NT2/D1 (cell line): ENCODE data around the gene LRRC59.

Experiments
- DNase-seq: peaks from one replicate; pipeline ENCODE4 v3.0.0-alpha.2; 2011; ENCODE audit warnings: low read depth, low spot score
- H3K27me3 ChIP-seq: 2 replicates; pipeline ENCODE4 v1.6.0; 2011; ENCODE audit warnings: mild to moderate bottlenecking; ENCODE audit not compliant: insufficient read length, insufficient read depth
- H3K36me3 ChIP-seq: 2 replicates; pipeline ENCODE4 v1.6.1; 2011; ENCODE audit warnings: mild to moderate bottlenecking, low read length, mixed read lengths; ENCODE audit not compliant: insufficient read depth, insufficient read length
- H3K4me1 ChIP-seq: 2 replicates; pipeline ENCODE4 v1.5.1; 2011; ENCODE audit not compliant: insufficient read depth, insufficient read length
- H3K4me3 ChIP-seq: 2 replicates; pipeline ENCODE4 v1.5.1; 2011; ENCODE audit warnings: low read depth; ENCODE audit not compliant: insufficient read length
- H3K9ac ChIP-seq: 2 replicates; pipeline ENCODE4 v1.6.0; 2011; ENCODE audit warnings: low read depth; ENCODE audit not compliant: insufficient read length
- H3K9me3 ChIP-seq: 2 replicates; pipeline ENCODE4 v1.5.1; 2011; ENCODE audit warnings: mild to moderate bottlenecking, low read length; ENCODE audit not compliant: insufficient read depth
- SUZ12 ChIP-seq: IDR thresholded peaks from 2 replicates; pipeline ENCODE4 v1.6.1; 2011; ENCODE audit not compliant: insufficient read length, insufficient read depth; ENCODE audit errors: extremely low read depth
- YY1 ChIP-seq: IDR thresholded peaks from 2 replicates; pipeline ENCODE4 v1.6.1; 2011; ENCODE audit not compliant: insufficient read length, insufficient read depth
- ZNF274 ChIP-seq: IDR thresholded peaks from 2 replicates; pipeline ENCODE4 v1.6.1; 2011; ENCODE audit warnings: mild to moderate bottlenecking, low read depth, low read length

LRRC59 gene

DNA sequence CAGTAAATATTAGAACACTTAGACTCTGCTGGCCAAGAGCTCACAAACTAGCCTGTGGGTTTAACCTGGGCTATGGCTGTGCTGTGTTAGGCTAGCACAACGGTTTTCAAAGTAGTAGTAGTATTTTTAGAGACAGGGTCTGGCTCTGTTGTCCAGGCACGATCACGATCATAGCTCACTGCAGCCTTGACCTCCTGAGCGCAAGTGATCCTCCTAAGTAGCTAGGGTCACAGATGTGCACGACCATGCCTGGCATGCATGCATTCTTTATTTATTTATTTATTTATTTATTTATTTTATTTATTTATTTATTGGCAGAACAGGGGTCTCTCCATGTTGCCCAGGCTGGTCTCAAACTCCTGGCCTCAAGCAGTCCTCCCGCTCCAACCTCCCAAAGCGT, 34.7 kb downstream of the LRRC59 start:
- TF ChIP-seq ZNF274 (no peak), SUZ12 (no peak), YY1 (no peak)
- no peaks in the 10 kb centered on the region for H3K27me3 ChIP-seq
- no peak for DNase-seq
- no peaks in the 10 kb centered on the region for H3K9me3 ChIP-seq
- H3K36me3 ChIP-seq = peaks cover 69% of the 10 kb centered on the region
- no peak overlapping the region for H3K4me3 ChIP-seq
- no peak overlapping the region for H3K9ac ChIP-seq
- peaks cover 17% of the 10 kb centered on the region for H3K4me1 ChIP-seq

DNA sequence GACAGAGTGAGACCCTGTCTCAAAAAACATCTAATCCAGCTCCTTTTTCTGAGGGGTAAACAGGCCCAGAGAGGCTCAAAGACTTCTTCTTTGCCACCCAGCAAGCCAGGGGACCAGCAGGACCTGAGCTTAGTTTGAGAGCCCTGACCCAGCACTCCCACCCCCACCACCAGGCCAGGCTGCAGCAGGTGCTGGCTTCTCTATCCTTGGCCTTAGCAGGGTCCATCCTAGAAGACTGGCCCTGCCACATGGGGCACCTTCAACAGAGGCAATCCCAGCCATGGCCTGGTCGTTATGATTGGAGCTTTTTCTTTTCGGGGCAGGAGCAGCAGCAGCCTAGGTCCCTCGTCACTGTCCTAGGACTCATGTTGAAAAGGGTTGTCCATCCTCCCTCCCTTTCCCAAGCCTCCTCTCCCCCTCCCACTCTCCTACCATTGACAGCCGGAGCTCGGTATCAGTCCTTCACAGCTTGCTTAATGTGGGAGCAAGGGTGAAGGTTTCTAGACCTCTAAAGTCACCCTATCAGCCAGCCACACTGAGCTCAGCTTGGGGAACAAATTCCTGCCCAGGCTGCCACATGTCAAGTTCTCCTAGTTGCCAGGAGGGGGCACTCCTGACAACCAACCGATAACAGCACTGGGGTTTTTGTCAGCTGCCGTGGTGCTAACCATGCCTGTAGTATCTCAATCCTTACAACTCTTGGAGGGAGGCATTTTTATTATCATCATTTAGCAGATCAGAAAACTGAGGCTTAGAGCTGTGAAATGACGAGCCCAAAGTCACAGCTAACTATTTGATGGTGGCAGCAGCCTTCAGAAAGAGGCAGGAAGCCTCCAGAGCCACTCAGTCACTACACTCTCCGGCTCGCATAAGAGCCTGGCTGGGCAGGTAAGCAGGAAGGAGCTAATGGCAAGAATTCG, 35.5 kb downstream of the LRRC59 start:
- TF ChIP-seq YY1 (no peak), SUZ12 (no peak), ZNF274 (no peak)
- DNase-seq = peak; percentile 63
- H3K9ac ChIP-seq = no peak overlapping the region

DNA sequence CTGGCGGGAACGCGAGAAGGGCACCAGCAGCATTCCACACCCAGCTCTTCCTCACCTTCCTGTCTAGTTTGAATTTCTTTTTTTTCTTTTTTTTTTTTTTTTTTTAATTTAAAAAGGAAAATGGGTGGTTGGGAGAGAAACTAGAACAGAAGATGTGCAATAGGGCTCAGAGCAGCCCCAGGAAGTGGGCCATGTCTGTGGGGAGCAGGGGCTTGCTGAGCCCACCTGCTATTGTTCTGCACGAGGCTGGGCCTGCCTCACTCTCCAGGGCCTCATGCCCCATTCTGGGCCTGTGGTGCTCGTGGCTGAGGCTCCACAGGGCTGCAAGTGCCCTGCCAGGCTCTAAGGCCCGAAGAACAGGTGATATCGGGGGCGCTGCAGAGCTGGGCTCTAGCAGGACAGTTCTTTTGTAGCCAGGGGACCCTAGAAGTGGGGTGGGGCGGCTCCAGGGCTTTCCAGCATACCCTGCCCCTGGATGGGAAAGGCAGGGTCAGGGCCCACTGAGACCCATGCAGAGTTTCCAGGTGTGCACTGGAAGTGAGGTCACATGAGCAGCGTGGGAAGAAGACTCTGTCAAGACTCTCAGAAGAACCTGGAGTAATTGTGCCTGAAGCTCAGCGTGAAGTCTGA, 36.7 kb downstream of the LRRC59 start:
- TF ChIP-seq SUZ12 (no peak), YY1 (no peak), ZNF274 (no peak)
- Histone ChIP-seq H3K4me3 (no peak overlapping the region), H3K4me1 (peaks cover 17% of the 10 kb centered on the region), H3K9me3 (no peaks in the 10 kb centered on the region), H3K27me3 (no peaks in the 10 kb centered on the region), H3K36me3 (peaks cover 67% of the 10 kb centered on the region), H3K9ac (no peak overlapping the region)
- DNase-seq = no peak

More for the DNA sequence above, 35.5 kb downstream of the LRRC59 start:
- H3K9me3 ChIP-seq = no peaks in the 10 kb centered on the region
- H3K4me3 ChIP-seq = no peak overlapping the region
- no peaks in the 10 kb centered on the region for H3K27me3 ChIP-seq
- H3K36me3 ChIP-seq = peaks cover 67% of the 10 kb centered on the region
- peaks cover 17% of the 10 kb centered on the region for H3K4me1 ChIP-seq

DNA sequence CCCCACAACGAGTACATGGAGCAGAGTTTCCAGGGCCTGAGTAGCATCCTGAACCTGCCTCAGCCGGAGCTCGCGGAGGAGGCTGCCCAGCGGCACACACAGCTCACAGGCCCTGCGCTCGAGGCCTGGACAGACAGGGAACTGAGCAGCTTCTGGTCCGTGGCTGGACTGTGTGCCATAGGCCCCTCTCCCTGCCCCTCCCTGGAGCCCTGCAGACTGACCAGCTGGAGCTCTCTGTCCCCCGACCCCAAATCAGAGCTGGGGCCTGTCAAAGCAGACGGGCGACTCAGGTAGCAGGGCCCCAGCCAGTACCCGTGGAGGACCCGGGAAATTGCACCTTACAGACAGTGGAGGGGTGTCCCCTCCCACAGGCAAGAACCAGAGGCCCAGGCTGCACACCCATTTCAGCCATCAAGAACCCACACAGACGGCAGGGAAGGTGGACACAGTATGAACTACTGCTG, 37.3 kb downstream of the LRRC59 start:
- TF ChIP-seq YY1 = no peak
- no peak for TF ChIP-seq ZNF274
- Histone ChIP-seq H3K4me1 (peaks cover 14% of the 10 kb centered on the region), H3K27me3 (no peaks in the 10 kb centered on the region), H3K9me3 (no peaks in the 10 kb centered on the region), H3K36me3 (peaks cover 67% of the 10 kb centered on the region), H3K4me3 (no peak overlapping the region), H3K9ac (no peak overlapping the region)
- no peak for DNase-seq

DNA sequence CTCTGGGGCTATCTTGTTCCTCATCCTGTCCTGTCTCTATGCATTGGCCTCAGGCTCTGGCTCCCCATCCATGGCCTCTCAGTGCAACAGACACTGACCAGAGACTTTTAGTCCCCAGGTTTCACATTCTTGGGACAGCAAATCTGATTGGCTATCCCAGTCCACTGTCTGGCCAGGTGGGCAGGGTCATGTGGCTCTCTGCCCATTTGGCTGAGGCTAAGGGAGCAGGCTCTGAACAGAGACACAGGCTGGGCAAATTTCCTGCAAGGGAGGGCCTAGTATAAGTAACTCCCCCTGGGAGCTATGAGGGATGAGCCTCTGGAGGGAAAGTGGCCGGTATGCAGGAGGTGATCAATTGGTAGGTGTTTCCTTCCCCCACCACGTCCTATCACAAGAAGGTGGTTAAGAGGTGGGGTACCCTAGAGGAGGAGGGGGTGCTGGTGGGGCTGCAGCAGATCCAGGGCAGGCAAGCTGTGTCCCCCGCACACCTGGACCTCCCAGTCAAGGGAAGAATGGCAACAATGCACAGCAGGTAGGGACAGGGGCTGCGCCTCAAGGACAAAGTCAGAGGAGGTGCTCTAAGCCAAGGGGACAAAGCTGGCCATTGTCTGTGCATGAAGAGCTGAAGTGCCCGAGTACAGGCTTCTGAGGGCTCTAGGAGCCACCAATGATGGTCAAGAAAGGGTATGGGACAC, 38.2 kb downstream of the LRRC59 start:
- no peak overlapping the region for H3K9ac ChIP-seq
- DNase-seq = no peak
- H3K36me3 ChIP-seq = peaks cover 72% of the 10 kb centered on the region
- no peaks in the 10 kb centered on the region for H3K27me3 ChIP-seq
- H3K9me3 ChIP-seq = no peaks in the 10 kb centered on the region
- H3K4me1 ChIP-seq = peaks cover 8% of the 10 kb centered on the region
- no peak overlapping the region for H3K4me3 ChIP-seq
- TF ChIP-seq YY1 (no peak), SUZ12 (no peak), ZNF274 (no peak)

DNA sequence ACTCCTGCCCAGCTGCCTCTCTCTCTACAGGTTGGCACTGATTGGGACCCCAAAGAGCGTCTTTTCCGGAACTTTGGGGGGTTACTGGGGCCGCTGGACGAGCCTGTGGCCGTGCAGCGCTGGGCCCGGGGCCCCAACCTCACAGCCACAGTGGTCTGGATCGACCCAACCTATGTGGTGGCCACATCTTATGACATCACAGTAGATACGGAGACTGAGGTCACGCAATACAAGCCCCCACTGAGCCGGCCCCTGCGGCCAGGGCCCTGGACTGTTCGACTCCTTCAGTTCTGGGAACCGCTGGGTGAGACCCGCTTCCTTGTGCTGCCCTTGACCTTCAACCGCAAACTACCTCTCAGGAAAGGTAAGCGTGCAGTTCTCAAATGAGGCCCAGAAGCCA, 39.1 kb downstream of the LRRC59 start:
- DNase-seq = no peak
- H3K27me3 ChIP-seq = no peaks in the 10 kb centered on the region
- peaks cover under 1% of the 10 kb centered on the region for H3K4me1 ChIP-seq
- H3K9ac ChIP-seq = no peak overlapping the region
- H3K36me3 ChIP-seq = peaks cover 82% of the 10 kb centered on the region
- H3K4me3 ChIP-seq = no peak overlapping the region
- H3K9me3 ChIP-seq = no peaks in the 10 kb centered on the region
- no peak for TF ChIP-seq SUZ12
- no peak for TF ChIP-seq ZNF274
- TF ChIP-seq YY1 = no peak

DNA sequence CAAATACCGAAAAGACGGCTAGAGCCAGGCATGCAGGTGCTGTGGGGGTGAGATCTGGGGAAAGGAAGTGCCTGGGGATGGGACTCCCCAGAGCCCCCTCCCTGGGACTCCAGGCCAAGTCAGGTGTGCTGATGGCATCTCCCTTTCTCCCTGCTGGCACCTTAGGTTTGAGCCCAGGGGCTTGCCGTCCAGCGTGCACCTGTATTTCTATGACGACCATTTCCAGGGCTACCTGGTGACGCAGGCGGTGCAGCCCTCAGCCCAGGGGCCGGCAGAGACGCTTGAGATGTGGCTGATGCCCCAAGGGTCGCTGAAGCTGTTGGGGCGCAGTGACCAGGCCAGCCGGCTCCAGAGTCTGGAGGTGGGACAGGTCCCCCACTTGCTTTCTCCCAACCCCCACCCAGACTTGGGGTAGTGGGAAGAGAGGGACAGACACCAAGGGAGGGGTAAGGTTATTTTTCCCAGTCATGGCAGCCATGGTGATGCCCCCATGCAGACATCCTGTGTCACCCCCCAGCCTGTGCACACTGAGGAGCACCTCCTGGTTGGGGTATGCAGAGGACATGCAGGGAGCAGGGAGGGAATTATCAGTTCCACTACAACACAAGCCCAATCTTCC, 40.3 kb downstream of the LRRC59 start:
- Histone ChIP-seq H3K4me1 (peaks cover 3% of the 10 kb centered on the region), H3K4me3 (no peak overlapping the region), H3K9ac (no peak overlapping the region), H3K36me3 (peaks cover 93% of the 10 kb centered on the region), H3K9me3 (no peaks in the 10 kb centered on the region), H3K27me3 (no peaks in the 10 kb centered on the region)
- no peak for DNase-seq
- TF ChIP-seq ZNF274 (no peak), SUZ12 (no peak), YY1 (no peak)
